HUDEP-2 (cell line): Measurements from ENCODE around the gene KRT36.

ENCODE experiments used
- DNase-seq, 76 experiments: peaks; one replicate each; lab custom pipeline; 2025; ENCODE audit not compliant: unreplicated experiment in 76 of 76; lab: John Stamatoyannopoulos, UW

The KRT36 gene

GRCh38 chr17:41481036-41481435, 8.7 kb downstream of the KRT36 start, which contains the start of gene KRT35:
TSS of gene KRT35 (minus strand) at chr17:41481151. CDS start at chr17:41481097, 54 bp downstream.
- DNase-seq: no peak

- no peak for DNase-seq
These were observed 9.1 kb downstream of the KRT36 start for GRCh38 chr17:41480581-41480980.

GRCh38 chr17:41480136-41480535, 9.6 kb downstream of the KRT36 start:
- DNase-seq: no peak

- DNase-seq: no peak
These were observed 11.5 kb downstream of the KRT36 start for GRCh38 chr17:41478237-41478636.

- DNase-seq: no peak
These were observed 12.6 kb downstream of the KRT36 start for GRCh38 chr17:41476866-41477815.

- no peak for DNase-seq
These were observed 14.3 kb downstream of the KRT36 start for GRCh38 chr17:41475421-41475820.

GRCh38 chr17:41474863-41475262, 14.8 kb downstream of the KRT36 start:
- peak in 1 of 76 experiments; percentile 9 for DNase-seq

- no peak for DNase-seq
These were observed 21.4 kb downstream of the KRT36 start for GRCh38 chr17:41468346-41468745.

- DNase-seq: no peak
These were observed 22.1 kb downstream of the KRT36 start for GRCh38 chr17:41467561-41467960.

GRCh38 chr17:41466988-41467387, 22.7 kb downstream of the KRT36 start, which contains the start of gene KRT32:
TSS of gene KRT32 (minus strand) at chr17:41467386. CDS start at chr17:41467325, 61 bp downstream.
- no peak for DNase-seq

- peak in 6 of 76 experiments; percentile 3 to 60 (median 14) for DNase-seq
These were observed 25.0 kb downstream of the KRT36 start for GRCh38 chr17:41464682-41465081.

- no peak for DNase-seq
These were observed 25.5 kb downstream of the KRT36 start for GRCh38 chr17:41464173-41464572.

GRCh38 chr17:41463746-41464145, 26.0 kb downstream of the KRT36 start:
- no peak for DNase-seq

GRCh38 chr17:41462705-41463104, 27.0 kb downstream of the KRT36 start:
- DNase-seq: no peak

GRCh38 chr17:41457676-41458075, 32.0 kb downstream of the KRT36 start:
- DNase-seq: no peak

- DNase-seq: no peak
These were observed 33.5 kb downstream of the KRT36 start for GRCh38 chr17:41456204-41456603.

- no peak for DNase-seq
These were observed 34.5 kb downstream of the KRT36 start for GRCh38 chr17:41455236-41455635.

GRCh38 chr17:41453066-41453465, 36.6 kb downstream of the KRT36 start:
- no peak for DNase-seq

GRCh38 chr17:41452281-41452680, 37.4 kb downstream of the KRT36 start:
- no peak for DNase-seq

GRCh38 chr17:41451154-41451728, 38.5 kb downstream of the KRT36 start:
- DNase-seq: no peak

GRCh38 chr17:41449008-41449407, 40.7 kb downstream of the KRT36 start:
- no peak for DNase-seq

- DNase-seq: no peak
These were observed 41.2 kb downstream of the KRT36 start for GRCh38 chr17:41448506-41448905.
